B cell (primary cell): ENCODE measurements around the gene APOB. TPM values are rescaled to one million over a fixed set of nuclear protein-coding genes. Genes with fewer than 3 reads are reported as not detected.

Experiments used
- ATAC-seq: fragments of 200-7000 bp; cut with Tn5 transposase; one replicate; pipeline ENCODE4 v1.10.0; 2021; ENCODE audit warnings: low read depth, mild to moderate bottlenecking, moderate number of reproducible peaks, moderate library complexity
- CTCF ChIA-PET: fragments of 350-600 bp; sonication (Branson Sonifier 250); formaldehyde crosslinking; loops from one replicate; lab custom pipeline; 2021; ENCODE audit warnings: antibody characterized with exemption, inconsistent platforms; lab: Charles Lee
- POLR2A ChIA-PET: fragments of 350-600 bp; sonication (Branson Sonifier 250); formaldehyde crosslinking; loops from one replicate; lab custom pipeline; 2021; ENCODE audit warnings: antibody characterized with exemption; lab: Charles Lee
- DNase-seq: peaks from one replicate; pipeline ENCODE4 v3.0.0; 2013
- H2AFZ ChIP-seq: 2 replicates; pipeline ENCODE4 v1.6.1; 2012; ENCODE audit warnings: mild to moderate bottlenecking, low read depth, low read length; ENCODE audit not compliant: insufficient read depth, poor library complexity, severe bottlenecking
- H3K27ac ChIP-seq, 2 donors: 1 replicate in 1 of 2; 2 replicates in 1 of 2; pipeline ENCODE4 v1.5.1; 2012 to 2013; ENCODE audit warnings: low read length in 2 of 2, mild to moderate bottlenecking in 2 of 2, moderate library complexity in 1 of 2
- H3K27me3 ChIP-seq, 4 experiments: fragments of 200-600 bp in 1 of 4; sonication (generic) in 1 of 4; replicated peaks in 1 of 4; 1 replicate in 2 of 4; 2 replicates in 2 of 4; pipeline versions ENCODE4 v1.6.1 to v1.7.0; 2013 to 2016; ENCODE audit warnings: low read length in 3 of 4, mild to moderate bottlenecking in 2 of 4, mixed read lengths in 1 of 4, moderate library complexity in 1 of 4; ENCODE audit not compliant: insufficient read depth in 4 of 4, control insufficient read depth in 3 of 4; ENCODE audit errors: control extremely low read depth in 1 of 4
- H3K36me3 ChIP-seq, 2 experiments: replicated peaks in 1 of 2; 1 replicate in 1 of 2; 2 replicates in 1 of 2; pipeline versions ENCODE4 v1.6.1 to v1.7.1; 2013; ENCODE audit warnings: low read length in 1 of 2; ENCODE audit not compliant: insufficient read depth in 2 of 2, control insufficient read depth in 1 of 2; ENCODE audit errors: control extremely low read depth in 1 of 2, extremely low read depth in 1 of 2
- H3K4me1 ChIP-seq, 2 donors: fragments of 200-600 bp in 1 of 2; sonication (generic) in 1 of 2; 1 replicate in 1 of 2; 2 replicates in 1 of 2; pipeline versions ENCODE4 v1.5.1 to v1.6.1; 2013 to 2017; ENCODE audit warnings: low read length in 2 of 2; ENCODE audit not compliant: control insufficient read depth in 2 of 2, insufficient read depth in 2 of 2
- H3K4me2 ChIP-seq: replicated peaks from 2 replicates; pipeline ENCODE3; 2012; ENCODE audit warnings: mild to moderate bottlenecking, low read depth, low read length; ENCODE audit not compliant: poor library complexity, severe bottlenecking
- H3K4me3 ChIP-seq, 5 experiments: fragments of 200-600 bp in 1 of 5; sonication (generic) in 1 of 5; 1 replicate in 3 of 5; 2 replicates in 2 of 5; pipeline versions ENCODE4 v1.5.1 to v1.7.0; 2011 to 2016; ENCODE audit warnings: low read length in 4 of 5, mild to moderate bottlenecking in 4 of 5, low read depth in 2 of 5, control low read depth in 1 of 5, moderate library complexity in 1 of 5; ENCODE audit not compliant: insufficient read depth in 1 of 5; ENCODE audit errors: control extremely low read depth in 1 of 5, extremely low read depth in 1 of 5
- H3K79me2 ChIP-seq: fragments of 200-600 bp; sonication (generic); one replicate; pipeline ENCODE4 v1.6.0; 2016; ENCODE audit warnings: low read length; ENCODE audit not compliant: control insufficient read depth, insufficient read depth
- H3K9ac ChIP-seq: fragments of 200-600 bp; sonication (generic); 2 replicates; pipeline ENCODE4 v1.6.1; 2017; ENCODE audit warnings: mild to moderate bottlenecking, low read length, moderate library complexity
- H3K9me3 ChIP-seq, 3 donors: one replicate each; pipeline versions ENCODE4 v1.6.1 to v1.7.1; 2013; ENCODE audit warnings: low read length in 2 of 3; ENCODE audit not compliant: control insufficient read depth in 2 of 3, insufficient read depth in 1 of 3; ENCODE audit errors: control extremely low read depth in 1 of 3
- H4K20me1 ChIP-seq: 2 replicates; pipeline ENCODE4 v1.6.0; 2012; ENCODE audit warnings: mild to moderate bottlenecking, low read length; ENCODE audit not compliant: insufficient read depth, control insufficient read depth, poor library complexity, severe bottlenecking
- H3K27ac Mint-ChIP-seq: one replicate; pipeline ENCODE4 v1.8.0; 2021; ENCODE audit warnings: mixed read lengths
- H3K27me3 Mint-ChIP-seq: one replicate; pipeline ENCODE4 v1.8.0; 2021; ENCODE audit warnings: mixed read lengths
- H3K4me1 Mint-ChIP-seq: one replicate; pipeline ENCODE4 v1.8.0; 2021; ENCODE audit warnings: mixed read lengths
- H3K4me3 Mint-ChIP-seq: one replicate; pipeline ENCODE4 v1.8.0; 2021; ENCODE audit warnings: mixed read lengths
- H3K9me3 Mint-ChIP-seq: one replicate; pipeline ENCODE4 v1.8.0; 2022; ENCODE audit warnings: mixed read lengths; ENCODE audit not compliant: insufficient read depth
- CTCF ChIP-seq: fragments of 200-600 bp; IDR thresholded peaks from one replicate; pipeline ENCODE4 v1.8.0; 2022; ENCODE audit warnings: antibody characterized with exemption, mild to moderate bottlenecking
- EZH2 ChIP-seq: IDR thresholded peaks from 2 replicates; pipeline ENCODE4 v1.6.1; 2012; ENCODE audit warnings: borderline replicate concordance, low read depth, mild to moderate bottlenecking, moderate library complexity, low read length; ENCODE audit not compliant: insufficient read depth, poor library complexity, severe bottlenecking
- WGBS: methylation state at CpG from one replicate; pipeline ENCODE4 v1.1.5; 2013; ENCODE audit warnings: missing lambda C conversion rate; ENCODE audit not compliant: insufficient coverage; 5-methylcytosine and 5-hydroxymethylcytosine counted together
- intact Hi-C: fragments of 100-400 bp; cut with micrococcal nuclease; formaldehyde crosslinking; loops from one replicate; pipeline ENCODE4 v1.10.0; 2022
- polyA plus RNA-seq: library from polyadenylated mRNA; depleted of rRNA; stranded (reverse); fragments of >200 nt; gene quantifications from 2 replicates; pipeline ENCODE4 v1.2.3, GENCODE V29; 2012
- total RNA-seq, 2 donors: library from RNA; stranded (reverse); fragments of 120-200 nt in 1 of 2; gene quantifications; 1 replicate in 1 of 2; 2 replicates in 1 of 2; pipeline versions ENCODE4 v1.2.3 to v1.2.4, GENCODE V29; 2013 to 2022

Gene APOB
- total and polyA plus RNA-seq, 2 donors (not counting 1 experiment from before 2014, with no cell fraction given) = not detected

- POLR2A ChIA-PET = no interaction called here
- intact Hi-C loops = no loop called here
- WGBS = 90% methylated on average over 11 of the region's 15 CpGs
- no peak overlapping the region for H3K9ac ChIP-seq
- DNase-seq (no peak), ATAC-seq (no peak)
- no peaks in the 10 kb centered on the region for H3K9me3 Mint-ChIP-seq
- H3K4me3 ChIP-seq = no peak overlapping the region
- no peaks in the 10 kb centered on the region for H3K36me3 ChIP-seq
- no peak overlapping the region for H2AFZ ChIP-seq
- no peak overlapping the region for H3K27ac Mint-ChIP-seq
- H3K79me2 ChIP-seq = no peaks in the 10 kb centered on the region
- H3K4me1 ChIP-seq = no peaks in the 10 kb centered on the region
- H3K27ac ChIP-seq = no peak overlapping the region
- CTCF ChIA-PET = no interaction called here
- no peaks in the 10 kb centered on the region for H3K4me1 Mint-ChIP-seq
- no peaks in the 10 kb centered on the region for H3K27me3 ChIP-seq
- H3K9me3 ChIP-seq = peaks cover 0 to 2% (median 0%) of the 10 kb centered on the region in 3 donors
- H4K20me1 ChIP-seq = no peaks in the 10 kb centered on the region
- no peak overlapping the region for H3K4me3 Mint-ChIP-seq
- no peak overlapping the region for H3K4me2 ChIP-seq
- no peak for TF ChIP-seq CTCF
- TF ChIP-seq EZH2 = no peak
- peaks cover 6% of the 10 kb centered on the region for H3K27me3 Mint-ChIP-seq
Measured at GRCh38 chr2:21036708-21037670, 6.9 kb downstream of the APOB start.

- TF ChIP-seq CTCF = no peak
- TF ChIP-seq EZH2 = no peak
- intact Hi-C loops = no loop called here
- no peak for DNase-seq
- Histone ChIP-seq H2AFZ (no peak overlapping the region), H3K27me3 (no peaks in the 10 kb centered on the region), H3K36me3 (no peaks in the 10 kb centered on the region), H3K9me3 (peaks cover 0 to 2% (median 0%) of the 10 kb centered on the region in 3 donors), H3K27ac (no peak overlapping the region), H4K20me1 (no peaks in the 10 kb centered on the region), H3K79me2 (no peaks in the 10 kb centered on the region), H3K4me3 (no peak overlapping the region), H3K4me1 (no peaks in the 10 kb centered on the region), H3K4me2 (no peak overlapping the region), H3K9ac (no peak overlapping the region)
- CTCF ChIA-PET = no interaction called here
- Mint-ChIP-seq H3K4me3 (no peak overlapping the region), H3K27ac (no peak overlapping the region), H3K27me3 (peaks cover 6% of the 10 kb centered on the region), H3K9me3 (no peaks in the 10 kb centered on the region), H3K4me1 (no peaks in the 10 kb centered on the region)
- 87% methylated on average over 4 of the region's 4 CpGs for WGBS
- no peak for ATAC-seq
- POLR2A ChIA-PET = no interaction called here
Measured at GRCh38 chr2:21035974-21036707, 7.7 kb downstream of the APOB start.
